Bronchial epithelial cell (primary cell): Measurements from ENCODE around the gene FIP1L1. TPM values are rescaled to one million over a fixed set of nuclear protein-coding genes. Genes with fewer than 3 reads are reported as not detected.

Source experiments
- DNase-seq: peaks from one replicate; pipeline ENCODE4 v3.0.0-alpha.2; 2010; ENCODE audit warnings: low read depth
- FAIRE-seq: peaks from 2 replicates; lab custom pipeline; 2011; peaks lifted over from hg19 to GRCh38; lab: Jason Lieb, UNC
- H3K27me3 ChIP-seq: 2 replicates; pipeline ENCODE4 v1.5.1; 2011; ENCODE audit warnings: low read length; ENCODE audit not compliant: control insufficient read depth, insufficient read depth
- H3K36me3 ChIP-seq: 2 replicates; pipeline ENCODE4 v1.5.1; 2011; ENCODE audit warnings: low read length; ENCODE audit not compliant: control insufficient read depth, insufficient read depth
- H3K4me3 ChIP-seq: 2 replicates; pipeline ENCODE4 v1.5.1; 2011; ENCODE audit warnings: mild to moderate bottlenecking, low read depth, low read length, control low read depth
- total RNA-seq: library from RNA; depleted of rRNA; stranded (reverse); fragments of >200 nt; gene quantifications from 2 replicates; pipeline ENCODE4 v1.2.1, GENCODE V29; 2014
- TF ChIP-seq, protein P1 (sequence below): IDR thresholded peaks from 2 replicates; pipeline ENCODE4 v1.5.1; 2011; ENCODE audit warnings: mild to moderate bottlenecking, moderate library complexity, low read length, control low read depth, inconsistent platforms; ENCODE audit not compliant: insufficient read depth, severe bottlenecking

FIP1L1 gene
- total RNA-seq, 1 donor from 2014 or later = 46.3 TPM

DNA sequence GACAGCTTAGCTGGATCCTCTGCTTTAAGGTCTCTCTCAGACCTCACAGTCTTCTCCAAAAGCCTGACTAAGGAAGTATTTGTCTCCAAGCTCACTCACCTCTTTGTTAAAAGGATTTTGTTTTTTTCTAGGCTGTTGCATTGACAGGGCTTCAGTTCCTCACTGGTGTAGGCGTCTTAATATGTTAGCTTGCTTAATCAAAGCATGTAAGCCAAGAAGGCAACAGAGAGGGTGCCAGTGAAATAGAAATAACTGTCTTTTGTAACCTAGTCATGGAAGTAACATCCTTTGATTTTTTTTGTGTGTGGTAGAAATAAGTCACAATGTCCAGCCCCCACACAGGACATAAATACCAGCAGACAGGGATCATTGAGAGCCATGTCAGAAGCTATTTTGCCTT, 58.8 kb downstream of the FIP1L1 start:
- Histone ChIP-seq H3K36me3 (peaks cover 2% of the 10 kb centered on the region), H3K4me3 (no peak overlapping the region), H3K27me3 (no peaks in the 10 kb centered on the region)
- TF ChIP-seq, protein P1, sequence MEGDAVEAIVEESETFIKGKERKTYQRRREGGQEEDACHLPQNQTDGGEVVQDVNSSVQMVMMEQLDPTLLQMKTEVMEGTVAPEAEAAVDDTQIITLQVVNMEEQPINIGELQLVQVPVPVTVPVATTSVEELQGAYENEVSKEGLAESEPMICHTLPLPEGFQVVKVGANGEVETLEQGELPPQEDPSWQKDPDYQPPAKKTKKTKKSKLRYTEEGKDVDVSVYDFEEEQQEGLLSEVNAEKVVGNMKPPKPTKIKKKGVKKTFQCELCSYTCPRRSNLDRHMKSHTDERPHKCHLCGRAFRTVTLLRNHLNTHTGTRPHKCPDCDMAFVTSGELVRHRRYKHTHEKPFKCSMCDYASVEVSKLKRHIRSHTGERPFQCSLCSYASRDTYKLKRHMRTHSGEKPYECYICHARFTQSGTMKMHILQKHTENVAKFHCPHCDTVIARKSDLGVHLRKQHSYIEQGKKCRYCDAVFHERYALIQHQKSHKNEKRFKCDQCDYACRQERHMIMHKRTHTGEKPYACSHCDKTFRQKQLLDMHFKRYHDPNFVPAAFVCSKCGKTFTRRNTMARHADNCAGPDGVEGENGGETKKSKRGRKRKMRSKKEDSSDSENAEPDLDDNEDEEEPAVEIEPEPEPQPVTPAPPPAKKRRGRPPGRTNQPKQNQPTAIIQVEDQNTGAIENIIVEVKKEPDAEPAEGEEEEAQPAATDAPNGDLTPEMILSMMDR = no peak
- no peak for FAIRE-seq
- no peak for DNase-seq

DNA sequence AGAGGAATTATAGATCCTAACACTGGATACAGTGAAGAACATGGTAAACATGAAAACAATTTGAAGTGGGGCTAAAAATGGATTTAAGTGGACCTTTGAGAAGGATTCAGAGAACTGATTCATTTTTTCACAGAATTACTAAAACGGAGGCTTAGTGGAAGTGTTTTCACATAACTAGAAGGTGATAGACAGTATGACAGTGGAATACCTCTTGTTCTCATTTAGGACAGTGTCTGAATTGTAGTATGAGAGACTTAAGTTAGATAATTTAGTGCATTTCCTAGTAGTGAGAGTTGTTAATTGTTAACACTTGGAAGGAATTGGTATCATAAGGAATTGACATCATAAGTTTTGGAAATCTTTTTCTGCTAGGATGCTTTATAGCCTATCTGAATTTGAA, 64.1 kb downstream of the FIP1L1 start:
- DNase-seq = no peak
- no peak for FAIRE-seq
- Histone ChIP-seq H3K27me3 (no peaks in the 10 kb centered on the region), H3K36me3 (peaks cover 1% of the 10 kb centered on the region), H3K4me3 (no peak overlapping the region)
- TF ChIP-seq, protein P1 = no peak

DNA sequence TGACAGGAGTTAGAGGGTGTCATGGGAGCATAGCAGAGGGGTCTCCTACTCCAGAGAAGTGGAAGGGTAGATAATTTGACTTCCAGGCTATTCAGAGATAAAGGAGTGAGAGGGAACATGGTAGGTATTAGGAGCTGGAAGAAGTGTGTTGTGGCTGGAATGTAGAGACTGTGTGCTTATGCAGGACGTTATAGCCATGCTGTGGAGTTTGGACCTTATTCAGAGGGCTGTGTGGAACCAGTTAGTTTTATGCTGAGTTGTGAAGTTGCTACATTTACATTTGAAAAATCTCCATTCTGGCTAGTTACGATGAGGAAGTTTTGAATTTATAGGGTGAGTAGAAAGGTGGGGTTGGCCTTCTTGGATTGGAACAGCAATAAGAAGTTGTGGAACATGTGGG, 67.5 kb downstream of the FIP1L1 start:
- Histone ChIP-seq H3K4me3 (no peak overlapping the region), H3K36me3 (no peaks in the 10 kb centered on the region), H3K27me3 (no peaks in the 10 kb centered on the region)
- TF ChIP-seq, protein P1 = no peak
- FAIRE-seq (no peak), DNase-seq (no peak)

DNA sequence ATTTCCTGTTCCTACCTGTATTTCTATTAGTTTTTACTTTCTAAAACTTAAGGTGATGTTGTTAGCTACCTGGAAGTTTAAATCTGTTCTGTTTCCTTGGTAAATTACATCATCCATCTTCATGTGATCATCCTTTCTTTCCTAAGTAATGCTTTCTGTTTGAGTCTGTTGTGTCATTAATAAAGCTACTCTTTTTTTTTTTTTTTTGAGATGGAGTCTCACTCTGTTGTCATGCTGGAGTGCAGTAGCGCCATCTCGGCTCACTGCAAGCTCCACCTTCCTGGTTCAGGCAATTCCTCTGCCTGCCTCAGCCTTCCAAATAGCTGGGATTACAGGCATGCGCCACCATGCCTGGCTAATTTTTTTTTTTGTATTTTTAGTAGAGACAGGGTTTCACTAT, 73.3 kb downstream of the FIP1L1 start:
- Histone ChIP-seq H3K27me3 (no peaks in the 10 kb centered on the region), H3K36me3 (peaks cover 3% of the 10 kb centered on the region), H3K4me3 (no peak overlapping the region)
- FAIRE-seq (no peak), DNase-seq (peak; percentile 21)
- TF ChIP-seq, protein P1 = no peak

DNA sequence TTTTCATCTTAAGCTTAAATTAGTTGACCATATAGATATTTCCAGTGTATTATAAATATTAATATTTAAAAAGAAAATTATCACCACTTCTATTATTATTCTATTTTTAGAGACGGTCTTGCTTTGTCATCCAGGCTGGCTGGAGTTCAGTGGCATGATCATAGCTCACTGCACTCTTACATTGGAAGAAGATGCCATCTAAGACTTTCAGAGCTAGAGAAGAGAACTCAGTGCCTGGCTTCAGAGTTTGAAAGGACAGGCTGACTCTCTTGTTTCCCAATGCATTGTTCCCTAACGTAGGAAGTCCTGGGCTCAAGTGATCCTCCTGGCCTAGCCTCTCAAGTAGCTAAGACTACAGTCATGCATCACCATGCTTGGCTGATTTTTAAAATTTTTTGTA, 75.9 kb downstream of the FIP1L1 start:
- Histone ChIP-seq H3K4me3 (no peak overlapping the region), H3K36me3 (peaks cover 3% of the 10 kb centered on the region), H3K27me3 (no peaks in the 10 kb centered on the region)
- DNase-seq (no peak), FAIRE-seq (no peak)
- TF ChIP-seq, protein P1 = no peak

DNA sequence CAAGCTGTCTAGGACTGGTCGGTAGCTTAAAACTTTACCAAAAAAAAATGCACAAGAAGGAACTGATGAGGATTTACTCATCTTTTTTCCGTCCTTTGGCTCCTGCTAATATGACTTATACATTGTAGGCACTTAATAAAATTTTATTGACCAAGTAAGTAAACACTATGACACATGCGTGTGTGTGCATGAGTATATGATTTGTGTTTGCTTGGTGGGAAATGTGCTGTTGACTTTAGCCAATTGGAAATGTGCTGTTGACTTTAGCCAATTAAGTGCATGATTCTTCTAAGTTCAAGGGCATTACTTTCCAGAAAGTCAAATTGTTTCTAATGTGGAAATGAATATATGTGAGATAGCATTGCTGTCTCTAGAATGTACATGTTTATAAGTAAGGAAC, 78.3 kb downstream of the FIP1L1 start:
- Histone ChIP-seq H3K4me3 (no peak overlapping the region), H3K36me3 (peaks cover 3% of the 10 kb centered on the region), H3K27me3 (no peaks in the 10 kb centered on the region)
- DNase-seq (peak; percentile 55), FAIRE-seq (no peak)
- TF ChIP-seq, protein P1 = no peak
